NCI-H2081 treated with DMSO at 0.1 percent for 48 hours (cell line): ENCODE data around the gene CDKN1C.

Source experiments
- DNase-seq: peaks from one replicate; lab custom pipeline; 2025; lab: John Stamatoyannopoulos, UW

CDKN1C gene

GRCh38 chr11:2923446-2924375, 38.1 kb upstream of the CDKN1C start:
- DNase-seq, result no peak

GRCh38 chr11:2922655-2923054, 37.1 kb upstream of the CDKN1C start:
- no peak for DNase-seq

- no peak for DNase-seq
Observed at GRCh38 chr11:2921742-2922493, 36.3 kb upstream of the CDKN1C start.

- no peak for DNase-seq
Observed at GRCh38 chr11:2921261-2921660, 35.7 kb upstream of the CDKN1C start.

- DNase-seq, result no peak
Observed at GRCh38 chr11:2920343-2920742, 34.8 kb upstream of the CDKN1C start.

- no peak for DNase-seq
Observed at GRCh38 chr11:2919837-2920236, 34.3 kb upstream of the CDKN1C start.

- DNase-seq, result no peak
Observed at GRCh38 chr11:2919188-2919587, 33.6 kb upstream of the CDKN1C start.

GRCh38 chr11:2917842-2918490, 32.4 kb upstream of the CDKN1C start:
- no peak for DNase-seq

- no peak for DNase-seq
Observed at GRCh38 chr11:2916892-2917645, 31.5 kb upstream of the CDKN1C start.

- no peak for DNase-seq
Observed at GRCh38 chr11:2916114-2916891, 30.7 kb upstream of the CDKN1C start.

- DNase-seq, result no peak
Observed at GRCh38 chr11:2915473-2915872, 29.9 kb upstream of the CDKN1C start.

GRCh38 chr11:2914455-2915195, 29.1 kb upstream of the CDKN1C start:
- no peak for DNase-seq

GRCh38 chr11:2913776-2914175, 28.2 kb upstream of the CDKN1C start:
- no peak for DNase-seq

- no peak for DNase-seq
Observed at GRCh38 chr11:2913019-2913431, 27.4 kb upstream of the CDKN1C start.

- no peak for DNase-seq
Observed at GRCh38 chr11:2912498-2912897, 26.9 kb upstream of the CDKN1C start.

- DNase-seq, result no peak
Observed at GRCh38 chr11:2911785-2912391, 26.3 kb upstream of the CDKN1C start.

- DNase-seq, result no peak
Observed at GRCh38 chr11:2911088-2911784, 25.7 kb upstream of the CDKN1C start.

- no peak for DNase-seq
Observed at GRCh38 chr11:2910401-2910955, 24.9 kb upstream of the CDKN1C start.
